Peyer's patch (tissue), 4 donors: ENCODE measurements around the gene ASPSCR1. TPM values are rescaled to one million over a fixed set of nuclear protein-coding genes. Genes with fewer than 3 reads are reported as not detected.

Experiments used
- DNase-seq, 3 donors: peaks; one replicate each; pipeline ENCODE4 v3.0.0-alpha.2; 2017 to 2019
- H3K27ac ChIP-seq, 4 donors: fragments of 200-600 bp; sonication (generic); one replicate each; pipeline ENCODE4 v1.5.1; 2016 to 2019
- H3K27me3 ChIP-seq, 2 donors: fragments of 200-600 bp; sonication (generic); one replicate each; pipeline ENCODE4 v1.5.1; 2019
- H3K36me3 ChIP-seq, 3 donors: fragments of 200-600 bp; sonication (generic); one replicate each; pipeline ENCODE4 v1.5.1; 2016 to 2019
- H3K4me1 ChIP-seq, 4 donors: fragments of 200-600 bp; sonication (generic); one replicate each; pipeline ENCODE4 v1.5.1; 2016 to 2019
- H3K4me3 ChIP-seq, 4 donors: fragments of 200-600 bp; sonication (generic); 1 replicate in 3 of 4; 2 replicates in 1 of 4; pipeline ENCODE4 v1.5.1; 2016 to 2019; ENCODE audit warnings: mild to moderate bottlenecking in 1 of 4
- H3K9me3 ChIP-seq, 4 donors: fragments of 200-600 bp; sonication (generic); one replicate each; pipeline ENCODE4 v1.5.1; 2016 to 2019; ENCODE audit warnings: mild to moderate bottlenecking in 1 of 4
- POLR2A ChIP-seq, 2 donors: fragments of 450-650 bp; IDR thresholded peaks; one replicate each; pipeline ENCODE4 v1.5.1; 2017; ENCODE audit warnings: antibody characterized with exemption in 2 of 2, mild to moderate bottlenecking in 2 of 2, moderate library complexity in 2 of 2
- total RNA-seq, 4 donors: library from RNA; depleted of rRNA; stranded (reverse); fragments of >200 nt; gene quantifications; one replicate each; pipeline ENCODE4 v1.1.0, GENCODE V29; 2016
- TF ChIP-seq, protein P1 (sequence below), 6 experiments: fragments of 450-650 bp in 4 of 6; fragments of 200-600 bp in 2 of 6; sonication (generic) in 1 of 6; IDR thresholded peaks; one replicate each; pipeline ENCODE4 v1.5.1; 2017 to 2019; ENCODE audit warnings: antibody characterized with exemption in 6 of 6, mild to moderate bottlenecking in 3 of 6, moderate library complexity in 1 of 6

ASPSCR1 gene
- total RNA-seq, 4 donors from 2014 or later, result 31.6 to 70.1 (median 49.9) TPM

DNA sequence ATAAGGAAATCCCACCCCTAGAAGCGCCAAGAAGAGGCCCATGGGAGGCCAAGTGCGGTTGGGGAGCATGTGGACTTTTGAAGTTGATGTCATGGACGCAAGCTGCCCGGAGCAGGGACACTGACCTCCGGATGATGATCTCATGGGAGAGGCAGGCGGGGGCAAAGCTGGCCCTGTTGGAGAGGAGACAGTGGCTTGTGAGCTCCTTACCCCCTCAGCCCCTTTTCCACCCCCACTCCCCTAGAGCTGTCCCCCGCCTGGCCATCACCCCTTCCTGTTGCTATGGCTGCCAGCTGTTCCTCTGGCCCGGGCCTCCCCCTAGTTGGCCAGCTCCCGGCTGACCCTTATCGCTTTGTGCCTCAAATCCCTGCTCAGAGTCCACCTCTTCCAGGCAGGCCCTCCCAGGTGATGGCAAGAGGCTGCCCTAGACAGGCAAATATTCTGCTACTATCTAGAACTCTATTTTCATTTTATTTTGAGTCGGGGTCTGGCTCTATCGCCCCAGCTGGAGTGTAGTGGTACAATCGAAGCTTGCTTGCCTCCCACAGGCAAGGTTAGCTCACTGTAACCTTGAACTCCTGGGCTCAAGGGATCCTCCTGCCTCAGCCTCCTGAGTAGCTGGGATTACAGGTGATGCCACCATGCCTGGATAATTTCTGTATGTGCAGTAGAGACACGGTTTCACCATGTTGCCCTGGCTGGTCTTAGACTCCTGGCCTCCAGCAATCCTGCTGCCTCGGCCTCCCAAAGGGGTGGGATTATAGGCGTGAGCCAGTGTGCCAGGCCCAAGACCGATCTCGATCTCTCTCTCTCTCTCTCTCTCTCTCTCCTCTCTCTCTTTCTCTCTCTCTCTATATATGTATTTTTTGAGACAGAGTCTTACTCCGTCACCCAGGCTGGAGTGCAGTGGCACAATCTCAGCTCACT lies 23.0 kb upstream of the ASPSCR1 start:
- TF ChIP-seq, protein P1, sequence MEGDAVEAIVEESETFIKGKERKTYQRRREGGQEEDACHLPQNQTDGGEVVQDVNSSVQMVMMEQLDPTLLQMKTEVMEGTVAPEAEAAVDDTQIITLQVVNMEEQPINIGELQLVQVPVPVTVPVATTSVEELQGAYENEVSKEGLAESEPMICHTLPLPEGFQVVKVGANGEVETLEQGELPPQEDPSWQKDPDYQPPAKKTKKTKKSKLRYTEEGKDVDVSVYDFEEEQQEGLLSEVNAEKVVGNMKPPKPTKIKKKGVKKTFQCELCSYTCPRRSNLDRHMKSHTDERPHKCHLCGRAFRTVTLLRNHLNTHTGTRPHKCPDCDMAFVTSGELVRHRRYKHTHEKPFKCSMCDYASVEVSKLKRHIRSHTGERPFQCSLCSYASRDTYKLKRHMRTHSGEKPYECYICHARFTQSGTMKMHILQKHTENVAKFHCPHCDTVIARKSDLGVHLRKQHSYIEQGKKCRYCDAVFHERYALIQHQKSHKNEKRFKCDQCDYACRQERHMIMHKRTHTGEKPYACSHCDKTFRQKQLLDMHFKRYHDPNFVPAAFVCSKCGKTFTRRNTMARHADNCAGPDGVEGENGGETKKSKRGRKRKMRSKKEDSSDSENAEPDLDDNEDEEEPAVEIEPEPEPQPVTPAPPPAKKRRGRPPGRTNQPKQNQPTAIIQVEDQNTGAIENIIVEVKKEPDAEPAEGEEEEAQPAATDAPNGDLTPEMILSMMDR (IDR thresholded peaks at IDR 0.05), result no peak
- no peak for TF ChIP-seq POLR2A (IDR thresholded peaks at IDR 0.05)
- H3K4me3 ChIP-seq, result no peak overlapping the region
- peaks cover 0 to 4% (median 1%) of the 10 kb centered on the region in 4 donors for H3K4me1 ChIP-seq
- no peak overlapping the region for H3K27ac ChIP-seq
- peaks cover 0 to 7% of the 10 kb centered on the region in 2 donors for H3K27me3 ChIP-seq
- no peaks in the 10 kb centered on the region for H3K36me3 ChIP-seq
- no peak for DNase-seq
- H3K9me3 ChIP-seq, result no peaks in the 10 kb centered on the region

DNA sequence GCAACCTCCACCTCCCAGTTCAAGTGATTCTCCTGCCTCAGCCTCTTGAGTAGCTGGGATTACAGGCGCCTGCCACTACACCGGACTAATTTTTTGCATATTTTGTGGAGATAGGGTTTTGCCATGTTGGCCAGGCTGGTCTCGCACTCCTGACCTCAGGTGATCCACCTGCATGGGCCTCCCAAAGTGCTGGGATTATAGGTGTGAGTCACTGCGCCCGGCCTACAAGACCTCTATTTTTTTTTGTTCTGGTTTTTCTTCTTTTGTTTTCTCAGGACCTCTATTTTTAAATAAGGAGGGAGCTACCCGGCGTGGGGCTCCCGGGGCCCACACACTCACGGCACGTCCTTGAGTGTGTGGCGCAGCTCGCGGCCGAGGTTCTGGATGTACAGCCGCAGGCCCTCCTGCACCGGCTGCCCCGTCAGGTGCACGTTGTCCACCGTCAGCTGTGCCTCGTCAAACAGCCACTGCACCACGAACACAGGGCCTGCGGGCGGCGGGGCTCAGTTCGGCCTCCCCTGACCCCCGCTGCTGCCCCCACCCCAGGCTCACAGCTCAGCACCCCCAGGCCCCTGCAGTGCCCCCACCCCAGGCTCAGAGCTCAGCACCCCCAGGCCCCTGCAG lies 22.3 kb upstream of the ASPSCR1 start:
- peaks cover 0 to 11% of the 10 kb centered on the region in 2 donors for H3K27me3 ChIP-seq
- no peaks in the 10 kb centered on the region for H3K36me3 ChIP-seq
- peaks cover 0 to 12% (median 7%) of the 10 kb centered on the region in 4 donors for H3K4me1 ChIP-seq
- DNase-seq, result no peak
- no peak overlapping the region for H3K27ac ChIP-seq
- H3K4me3 ChIP-seq, result no peak overlapping the region
- no peaks in the 10 kb centered on the region for H3K9me3 ChIP-seq
- no peak for TF ChIP-seq POLR2A (IDR thresholded peaks at IDR 0.05)
- TF ChIP-seq, protein P1 (IDR thresholded peaks at IDR 0.05), result no peak

DNA sequence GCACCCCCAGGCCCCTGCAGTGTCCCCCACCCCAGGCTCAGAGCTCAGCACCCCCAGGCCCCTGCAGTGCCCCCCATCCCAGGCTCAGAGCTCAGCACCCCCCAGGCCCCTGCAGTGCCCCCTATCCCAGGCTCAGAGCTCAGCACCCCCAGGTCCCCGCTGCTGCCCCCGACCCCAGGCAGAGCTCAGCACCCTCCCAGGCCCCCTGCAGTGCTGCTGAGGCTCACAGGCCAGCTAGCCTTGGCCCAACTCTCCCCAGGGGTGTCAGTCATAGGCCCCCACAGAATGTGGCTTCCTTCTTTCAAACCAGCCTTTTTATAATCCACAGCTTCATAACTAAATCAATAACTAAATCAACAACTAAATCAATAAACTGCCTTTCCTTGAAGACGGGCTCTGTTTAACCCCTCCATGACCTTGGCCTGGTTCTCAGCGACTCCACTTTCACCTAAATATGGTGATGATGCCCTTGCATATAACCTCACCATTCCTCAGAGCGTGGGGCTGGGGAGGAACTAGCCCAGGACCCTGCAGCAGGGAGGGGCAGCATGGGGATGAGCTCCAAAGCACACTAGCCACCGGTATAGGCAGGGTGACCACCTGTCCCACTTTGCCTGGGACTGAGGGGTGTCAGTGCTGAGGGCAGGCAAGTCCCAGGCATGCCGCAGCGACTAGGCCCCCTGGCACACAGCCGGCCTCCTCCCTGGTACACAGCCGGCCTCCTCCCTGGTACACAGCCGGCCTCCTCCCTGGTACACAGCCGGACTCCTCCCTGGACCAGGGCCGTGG lies 21.5 kb upstream of the ASPSCR1 start:
- H3K36me3 ChIP-seq, result no peaks in the 10 kb centered on the region
- peaks cover 0 to 20% (median 11%) of the 10 kb centered on the region in 4 donors for H3K4me1 ChIP-seq
- TF ChIP-seq, protein P1 (IDR thresholded peaks at IDR 0.05), result no peak
- no peak for TF ChIP-seq POLR2A (IDR thresholded peaks at IDR 0.05)
- no peak overlapping the region for H3K4me3 ChIP-seq
- H3K9me3 ChIP-seq, result no peaks in the 10 kb centered on the region
- peaks cover 0 to 18% of the 10 kb centered on the region in 2 donors for H3K27me3 ChIP-seq
- no peak for DNase-seq
- no peak overlapping the region for H3K27ac ChIP-seq

DNA sequence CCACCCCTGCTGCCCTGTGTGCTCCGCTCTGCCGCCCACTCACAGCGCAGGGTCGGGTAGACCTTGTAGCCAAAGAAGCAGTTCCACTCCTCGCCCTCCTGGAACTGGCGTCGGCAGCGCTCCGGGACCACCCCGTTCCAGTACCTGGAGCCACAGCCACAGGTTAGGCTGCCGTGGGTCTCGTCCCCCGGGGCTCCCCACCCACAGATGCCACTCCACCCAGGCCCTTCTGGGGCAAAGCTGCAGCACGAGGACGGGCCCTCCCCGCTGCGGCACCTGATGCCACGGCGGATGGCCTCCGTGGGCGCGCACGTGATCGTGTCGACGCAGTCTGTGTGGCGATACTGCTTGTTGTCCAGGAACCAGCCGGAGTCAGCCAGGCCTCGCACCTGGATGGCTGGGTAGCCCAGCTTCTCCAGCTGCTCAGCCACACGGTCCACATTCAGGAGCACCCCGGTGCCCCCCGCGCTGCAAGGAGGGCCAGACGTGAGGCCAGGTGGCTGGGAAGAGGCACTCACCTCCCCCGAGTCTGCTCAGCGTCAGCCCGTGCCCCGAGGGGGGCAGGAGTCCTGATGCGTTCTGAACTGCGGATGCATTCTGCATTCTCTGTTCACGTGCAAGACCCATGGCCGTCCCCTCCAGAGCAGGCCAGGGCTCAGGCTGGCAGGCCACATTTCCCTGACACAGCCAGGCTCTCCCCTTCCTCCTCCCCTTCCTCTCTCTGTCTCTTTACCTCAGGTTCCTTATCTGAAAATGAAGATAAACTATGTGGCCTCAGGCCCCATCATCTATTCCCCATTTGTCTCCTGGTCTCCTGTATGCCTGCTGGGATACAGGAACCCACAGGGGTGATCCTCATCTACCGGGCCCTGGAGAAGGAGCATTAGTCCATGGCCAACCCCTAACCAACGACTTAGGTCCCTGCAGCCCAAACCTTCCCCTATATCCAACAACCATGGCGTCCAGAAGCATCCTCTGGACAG lies 20.5 kb upstream of the ASPSCR1 start:
- no peak for DNase-seq
- Histone ChIP-seq H3K4me3 (no peak overlapping the region), H3K4me1 (peaks cover 0 to 28% (median 15%) of the 10 kb centered on the region in 4 donors), H3K27me3 (peaks cover 0 to 23% of the 10 kb centered on the region in 2 donors), H3K36me3 (no peaks in the 10 kb centered on the region), H3K9me3 (no peaks in the 10 kb centered on the region), H3K27ac (no peak overlapping the region)
- TF ChIP-seq, protein P1 (IDR thresholded peaks at IDR 0.05), result no peak
- no peak for TF ChIP-seq POLR2A (IDR thresholded peaks at IDR 0.05)
